ENCODE measurements around the gene KCNMB2. TPM values are rescaled to one million over a fixed set of nuclear protein-coding genes. Genes with fewer than 3 reads are reported as not detected.

Gene KCNMB2
- total RNA-seq, 1 experiment from 2014 or later: not detected

- intact Hi-C loops (cut with micrococcal nuclease; ENCODE audit: unreplicated experiment): no loop called here
- Histone ChIP-seq H3K27ac (ENCODE audit: low read depth, low read length, poor library complexity, severe bottlenecking) (no peak overlapping the region), H3K4me1 (ENCODE audit: insufficient read depth, low read length, poor library complexity, severe bottlenecking) (no peaks in the 10 kb centered on the region), H3K27me3 (replicated peaks; ENCODE audit: insufficient read depth, low read depth, low read length, poor library complexity) (no peaks in the 10 kb centered on the region), H3K9me3 (ENCODE audit: low read depth, low read length, poor library complexity, severe bottlenecking) (no peaks in the 10 kb centered on the region), H3K36me3 (ENCODE audit: insufficient read depth, low read length, poor library complexity, severe bottlenecking) (no peaks in the 10 kb centered on the region), H3K4me3 (ENCODE audit: low read depth, low read length, poor library complexity, severe bottlenecking) (no peak overlapping the region)
- no peak for TF ChIP-seq CTCF (conservative IDR thresholded peaks at IDR 0.05; ENCODE audit: low read depth, low read length)
- TF ChIP-seq EZH2 (IDR thresholded peaks at IDR 0.05; ENCODE audit: borderline replicate concordance, low read depth, low read length, poor library complexity, severe bottlenecking): no peak
- CTCF ChIA-PET: no interaction called here
- DNase-seq (ENCODE audit: low spot score): no peak
- no TSS peak for BruUV-seq (replicated peaks)
- POLR2A ChIA-PET (ENCODE audit: low non-redundant PET): no interaction called here
These were observed 141.7 kb downstream of the KCNMB2 start for GRCh38 chr3:178677961-178678360.

- intact Hi-C loops (cut with micrococcal nuclease; ENCODE audit: unreplicated experiment): no loop called here
- ChIA-PET CTCF (no interaction called here), POLR2A (ENCODE audit: low non-redundant PET) (interaction anchor here (0.5 kb wide), 1 partner anchor 136 kb away, joined by 3 read pairs; no protein-coding TSS in a partner anchor)
- Histone ChIP-seq H3K36me3 (ENCODE audit: insufficient read depth, low read length, poor library complexity, severe bottlenecking) (no peaks in the 10 kb centered on the region), H3K4me3 (ENCODE audit: low read depth, low read length, poor library complexity, severe bottlenecking) (no peak overlapping the region), H3K27me3 (replicated peaks; ENCODE audit: insufficient read depth, low read depth, low read length, poor library complexity) (no peaks in the 10 kb centered on the region), H3K27ac (ENCODE audit: low read depth, low read length, poor library complexity, severe bottlenecking) (no peak overlapping the region), H3K9me3 (ENCODE audit: low read depth, low read length, poor library complexity, severe bottlenecking) (no peaks in the 10 kb centered on the region), H3K4me1 (ENCODE audit: insufficient read depth, low read length, poor library complexity, severe bottlenecking) (no peaks in the 10 kb centered on the region)
- DNase-seq (ENCODE audit: low spot score): no peak
- BruUV-seq (replicated peaks): no TSS peak
- no peak for TF ChIP-seq EZH2 (IDR thresholded peaks at IDR 0.05; ENCODE audit: borderline replicate concordance, low read depth, low read length, poor library complexity, severe bottlenecking)
- no peak for TF ChIP-seq CTCF (conservative IDR thresholded peaks at IDR 0.05; ENCODE audit: low read depth, low read length)
These were observed 143.8 kb downstream of the KCNMB2 start for GRCh38 chr3:178680037-178680436.

- POLR2A ChIA-PET (ENCODE audit: low non-redundant PET): interaction anchor here (0.5 kb wide), 1 partner anchor 136 kb away, joined by 3 read pairs; no protein-coding TSS in a partner anchor
- intact Hi-C loops (cut with micrococcal nuclease; ENCODE audit: unreplicated experiment): no loop called here
- DNase-seq (ENCODE audit: low spot score): no peak
- CTCF ChIA-PET: no interaction called here
- no peak for TF ChIP-seq CTCF (conservative IDR thresholded peaks at IDR 0.05; ENCODE audit: low read depth, low read length)
- no peak for TF ChIP-seq EZH2 (IDR thresholded peaks at IDR 0.05; ENCODE audit: borderline replicate concordance, low read depth, low read length, poor library complexity, severe bottlenecking)
- Histone ChIP-seq H3K4me3 (ENCODE audit: low read depth, low read length, poor library complexity, severe bottlenecking) (no peak overlapping the region), H3K27ac (ENCODE audit: low read depth, low read length, poor library complexity, severe bottlenecking) (no peak overlapping the region), H3K9me3 (ENCODE audit: low read depth, low read length, poor library complexity, severe bottlenecking) (no peaks in the 10 kb centered on the region), H3K27me3 (replicated peaks; ENCODE audit: insufficient read depth, low read depth, low read length, poor library complexity) (no peaks in the 10 kb centered on the region), H3K4me1 (ENCODE audit: insufficient read depth, low read length, poor library complexity, severe bottlenecking) (no peaks in the 10 kb centered on the region), H3K36me3 (ENCODE audit: insufficient read depth, low read length, poor library complexity, severe bottlenecking) (no peaks in the 10 kb centered on the region)
- BruUV-seq (replicated peaks): no TSS peak
These were observed 144.3 kb downstream of the KCNMB2 start for GRCh38 chr3:178680489-178680888.
